ENCODE results near the gene TAGLN. TPM values are rescaled to one million over a fixed set of nuclear protein-coding genes. Genes with fewer than 3 reads are reported as not detected.

The TAGLN gene
- total RNA-seq, 2 donors from 2014 or later = 228 to 412 TPM

GRCh38 chr11:117185736-117186430, 13.3 kb upstream of the TAGLN start:
- Mint-ChIP-seq H3K36me3 (ENCODE audit: low read depth) (peaks cover 29% of the 10 kb centered on the region), H3K4me3 (no peak overlapping the region), H3K27me3 (ENCODE audit: insufficient read depth) (no peaks in the 10 kb centered on the region), H3K27ac (no peak overlapping the region), H3K9me3 (no peaks in the 10 kb centered on the region), H3K4me1 (peaks cover 3% of the 10 kb centered on the region)
- Histone ChIP-seq H3K36me3 (ENCODE audit: control insufficient read depth, insufficient read depth, low read length) (peaks cover 38% of the 10 kb centered on the region), H3K4me3 (ENCODE audit: low read length) (no peak overlapping the region), H3K9ac (ENCODE audit: extremely low read depth, low read length, poor library complexity, severe bottlenecking) (no peak overlapping the region), H3K4me1 (ENCODE audit: control insufficient read depth, insufficient read depth, low read length) (no peaks in the 10 kb centered on the region), H3K27me3 (ENCODE audit: control insufficient read depth, insufficient read depth, low read length, poor library complexity, severe bottlenecking) (no peaks in the 10 kb centered on the region), H3K27ac (ENCODE audit: low read depth, low read length) (no peak overlapping the region), H3K9me3 (ENCODE audit: control insufficient read depth, low read length) (no peaks in the 10 kb centered on the region)
- peak; percentile 26 for DNase-seq
- TF ChIP-seq, protein P1, sequence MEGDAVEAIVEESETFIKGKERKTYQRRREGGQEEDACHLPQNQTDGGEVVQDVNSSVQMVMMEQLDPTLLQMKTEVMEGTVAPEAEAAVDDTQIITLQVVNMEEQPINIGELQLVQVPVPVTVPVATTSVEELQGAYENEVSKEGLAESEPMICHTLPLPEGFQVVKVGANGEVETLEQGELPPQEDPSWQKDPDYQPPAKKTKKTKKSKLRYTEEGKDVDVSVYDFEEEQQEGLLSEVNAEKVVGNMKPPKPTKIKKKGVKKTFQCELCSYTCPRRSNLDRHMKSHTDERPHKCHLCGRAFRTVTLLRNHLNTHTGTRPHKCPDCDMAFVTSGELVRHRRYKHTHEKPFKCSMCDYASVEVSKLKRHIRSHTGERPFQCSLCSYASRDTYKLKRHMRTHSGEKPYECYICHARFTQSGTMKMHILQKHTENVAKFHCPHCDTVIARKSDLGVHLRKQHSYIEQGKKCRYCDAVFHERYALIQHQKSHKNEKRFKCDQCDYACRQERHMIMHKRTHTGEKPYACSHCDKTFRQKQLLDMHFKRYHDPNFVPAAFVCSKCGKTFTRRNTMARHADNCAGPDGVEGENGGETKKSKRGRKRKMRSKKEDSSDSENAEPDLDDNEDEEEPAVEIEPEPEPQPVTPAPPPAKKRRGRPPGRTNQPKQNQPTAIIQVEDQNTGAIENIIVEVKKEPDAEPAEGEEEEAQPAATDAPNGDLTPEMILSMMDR (conservative IDR thresholded peaks at IDR 0.05) = no peak
- 97% methylated on average over 3 to 5 of the region's 5 CpGs for WGBS, 2 experiments (ENCODE audit: insufficient coverage in 1 of 2, insufficient read length in 1 of 2)

GRCh38 chr11:117186431-117186761, 12.8 kb upstream of the TAGLN start:
- Mint-ChIP-seq H3K4me1 (no peaks in the 10 kb centered on the region), H3K4me3 (no peak overlapping the region), H3K36me3 (ENCODE audit: low read depth) (peaks cover 29% of the 10 kb centered on the region), H3K27me3 (ENCODE audit: insufficient read depth) (no peaks in the 10 kb centered on the region), H3K27ac (no peak overlapping the region), H3K9me3 (no peaks in the 10 kb centered on the region)
- Histone ChIP-seq H3K27ac (ENCODE audit: low read depth, low read length) (no peak overlapping the region), H3K4me1 (ENCODE audit: control insufficient read depth, insufficient read depth, low read length) (no peaks in the 10 kb centered on the region), H3K9ac (ENCODE audit: extremely low read depth, low read length, poor library complexity, severe bottlenecking) (no peak overlapping the region), H3K4me3 (ENCODE audit: low read length) (no peak overlapping the region), H3K27me3 (ENCODE audit: control insufficient read depth, insufficient read depth, low read length, poor library complexity, severe bottlenecking) (no peaks in the 10 kb centered on the region), H3K36me3 (ENCODE audit: control insufficient read depth, insufficient read depth, low read length) (peaks cover 38% of the 10 kb centered on the region), H3K9me3 (ENCODE audit: control insufficient read depth, low read length) (no peaks in the 10 kb centered on the region)
- WGBS, 2 experiments (ENCODE audit: insufficient coverage in 1 of 2, insufficient read length in 1 of 2) = 98% methylated on average over 4 of the region's 4 CpGs; no CpG with 5 or more reads in 1 of the 2 experiments
- TF ChIP-seq, protein P1 (conservative IDR thresholded peaks at IDR 0.05) = no peak
- DNase-seq = peak; percentile 31

DNA sequence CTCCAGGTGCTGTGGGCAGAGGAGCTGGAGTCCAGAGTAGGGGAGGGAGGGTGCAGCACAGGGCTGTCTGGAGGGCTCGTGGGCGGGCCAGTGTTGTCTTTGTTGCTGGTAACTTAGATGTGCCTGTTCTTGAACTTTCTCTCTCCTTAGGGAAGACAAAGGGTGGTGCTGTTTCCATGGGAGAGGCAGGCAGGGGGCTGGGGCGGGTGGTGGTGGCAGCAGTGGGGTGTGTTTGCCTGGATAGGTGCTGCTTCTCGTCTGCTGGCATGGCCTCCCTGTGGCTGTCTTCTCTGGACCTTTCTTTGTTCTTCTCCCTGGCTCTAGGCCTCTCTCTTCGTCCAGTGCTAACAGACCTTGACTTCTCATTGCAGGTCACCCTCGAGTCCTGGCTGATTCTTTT, 12.2 kb upstream of the TAGLN start:
- Histone ChIP-seq H3K4me1 (ENCODE audit: control insufficient read depth, insufficient read depth, low read length) (no peaks in the 10 kb centered on the region), H3K9me3 (ENCODE audit: control insufficient read depth, low read length) (no peaks in the 10 kb centered on the region), H3K9ac (ENCODE audit: extremely low read depth, low read length, poor library complexity, severe bottlenecking) (no peak overlapping the region), H3K27ac (ENCODE audit: low read depth, low read length) (no peak overlapping the region), H3K27me3 (ENCODE audit: control insufficient read depth, insufficient read depth, low read length, poor library complexity, severe bottlenecking) (no peaks in the 10 kb centered on the region), H3K4me3 (ENCODE audit: low read length) (no peak overlapping the region), H3K36me3 (ENCODE audit: control insufficient read depth, insufficient read depth, low read length) (peaks cover 32% of the 10 kb centered on the region)
- TF ChIP-seq, protein P1 (conservative IDR thresholded peaks at IDR 0.05) = no peak
- H3K36me3 Mint-ChIP-seq (ENCODE audit: low read depth) = peaks cover 33% of the 10 kb centered on the region
- H3K27me3 Mint-ChIP-seq (ENCODE audit: insufficient read depth) = no peaks in the 10 kb centered on the region
- WGBS, 2 experiments (ENCODE audit: insufficient coverage in 1 of 2, insufficient read length in 1 of 2) = 86 to 89% methylated on average over 4 to 6 of the region's 6 CpGs
- peak; percentile 29 for DNase-seq
- peak overlapping the region; percentile 46 for H3K27ac Mint-ChIP-seq
- no peak overlapping the region for H3K4me3 Mint-ChIP-seq
- H3K4me1 Mint-ChIP-seq = no peaks in the 10 kb centered on the region
- H3K9me3 Mint-ChIP-seq = no peaks in the 10 kb centered on the region
